Measurements from ENCODE around the gene PPM1J.

DNA sequence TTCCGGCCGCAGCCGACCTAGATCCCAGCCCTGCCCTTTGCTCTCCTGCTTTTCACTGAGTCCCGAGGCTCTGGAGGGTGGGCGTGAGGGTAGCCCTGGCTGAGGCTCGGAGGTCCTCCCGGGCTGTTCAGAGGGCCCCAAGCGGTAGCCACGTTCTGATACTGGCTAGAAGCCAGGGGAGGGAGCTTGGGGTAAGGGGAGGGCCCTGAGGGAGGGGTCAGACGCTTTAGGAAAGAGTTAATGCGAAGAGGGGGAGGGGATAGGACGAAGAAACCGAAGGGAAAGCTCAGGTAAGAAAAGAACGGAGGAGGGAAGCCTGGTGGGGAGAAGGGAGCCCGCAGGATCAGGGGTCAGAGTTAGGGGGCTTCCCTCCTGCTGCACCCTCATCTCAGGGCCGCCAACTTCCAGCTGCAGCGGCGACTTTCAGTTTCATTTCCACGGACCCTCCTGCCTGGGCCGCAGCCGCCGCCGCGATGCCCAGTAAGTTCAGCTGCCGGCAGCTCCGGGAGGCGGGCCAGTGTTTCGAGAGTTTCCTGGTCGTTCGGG lies 40.6 kb downstream of the PPM1J start, which contains the start of gene MOV10:
- TF ChIP-seq, protein P1, sequence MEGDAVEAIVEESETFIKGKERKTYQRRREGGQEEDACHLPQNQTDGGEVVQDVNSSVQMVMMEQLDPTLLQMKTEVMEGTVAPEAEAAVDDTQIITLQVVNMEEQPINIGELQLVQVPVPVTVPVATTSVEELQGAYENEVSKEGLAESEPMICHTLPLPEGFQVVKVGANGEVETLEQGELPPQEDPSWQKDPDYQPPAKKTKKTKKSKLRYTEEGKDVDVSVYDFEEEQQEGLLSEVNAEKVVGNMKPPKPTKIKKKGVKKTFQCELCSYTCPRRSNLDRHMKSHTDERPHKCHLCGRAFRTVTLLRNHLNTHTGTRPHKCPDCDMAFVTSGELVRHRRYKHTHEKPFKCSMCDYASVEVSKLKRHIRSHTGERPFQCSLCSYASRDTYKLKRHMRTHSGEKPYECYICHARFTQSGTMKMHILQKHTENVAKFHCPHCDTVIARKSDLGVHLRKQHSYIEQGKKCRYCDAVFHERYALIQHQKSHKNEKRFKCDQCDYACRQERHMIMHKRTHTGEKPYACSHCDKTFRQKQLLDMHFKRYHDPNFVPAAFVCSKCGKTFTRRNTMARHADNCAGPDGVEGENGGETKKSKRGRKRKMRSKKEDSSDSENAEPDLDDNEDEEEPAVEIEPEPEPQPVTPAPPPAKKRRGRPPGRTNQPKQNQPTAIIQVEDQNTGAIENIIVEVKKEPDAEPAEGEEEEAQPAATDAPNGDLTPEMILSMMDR (IDR thresholded peaks at IDR 0.05) = no peak
- TF ChIP-seq POLR2A (IDR thresholded peaks at IDR 0.05; ENCODE audit: low read depth) = no peak

Data from esophagus muscularis mucosa (tissue), 3 donors.